Transverse colon (tissue), 3 donors: ENCODE data around the gene TIAM1.

Experiments
- CTCF ChIP-seq, 5 experiments: fragments of 200-600 bp in 3 of 5; fragments of 450-650 bp in 2 of 5; sonication (generic) in 3 of 5; IDR thresholded peaks; 1 replicate in 2 of 5; 2 replicates in 3 of 5; pipeline ENCODE4 v1.5.1; 2016 to 2017; ENCODE audit warnings: antibody characterized with exemption in 5 of 5, inconsistent platforms in 3 of 5, mild to moderate bottlenecking in 2 of 5, moderate library complexity in 1 of 5
- EP300 ChIP-seq: sonication (generic); formaldehyde crosslinking; IDR thresholded peaks from one replicate; pipeline ENCODE4 v1.6.1; 2017; ENCODE audit warnings: antibody characterized with exemption, low read depth
- POLR2A ChIP-seq: fragments of 450-650 bp; IDR thresholded peaks from one replicate; pipeline ENCODE4 v1.6.1; 2016; ENCODE audit warnings: antibody characterized with exemption, mild to moderate bottlenecking, moderate library complexity

- TF ChIP-seq CTCF (IDR thresholded peaks at IDR 0.05) (no peak), POLR2A (no peak), EP300 (no peak)
Observed at GRCh38 chr21:31279986-31280385, 64.1 kb downstream of the TIAM1 start.
